A549 (cell line): ENCODE data around the gene ZNF474.

Experiments
- CBX8 ChIP-seq: fragments of 200-600 bp; sonication (generic); IDR thresholded peaks from 2 replicates; pipeline ENCODE4 v1.6.1; 2016
- CTCF ChIP-seq: fragments of >200 bp; sonication (Bioruptor Twin); formaldehyde crosslinking; IDR thresholded peaks from 3 replicates; pipeline ENCODE4 v1.5.1; 2016
- POLR2A ChIP-seq: IDR thresholded peaks from 2 replicates; pipeline ENCODE4 v1.6.1; 2012; ENCODE audit warnings: mild to moderate bottlenecking, low read length
- RAD21 ChIP-seq, 2 experiments: fragments of >200 bp in 1 of 2; sonication (Bioruptor Twin) in 1 of 2; formaldehyde crosslinking in 1 of 2; IDR thresholded peaks in 1 of 2; conservative IDR thresholded peaks in 1 of 2; 2 replicates in 1 of 2; 3 replicates in 1 of 2; pipeline ENCODE4 v1.6.1; 2012 to 2018; ENCODE audit warnings: inconsistent platforms in 1 of 2
- USF2 ChIP-seq: fragments of 450-650 bp; IDR thresholded peaks from 2 replicates; pipeline ENCODE4 v1.6.1; 2014; ENCODE audit warnings: antibody characterized with exemption

- TF ChIP-seq USF2 = no peak
- no peak for TF ChIP-seq CTCF
- no peak for TF ChIP-seq POLR2A
- no peak for TF ChIP-seq CBX8
- no peak for TF ChIP-seq RAD21 (conservative IDR thresholded peaks at IDR 0.05 in 1 of 2, IDR thresholded peaks at IDR 0.05 in 1 of 2)
These were observed 71.1 kb downstream of the ZNF474 start for GRCh38 chr5:122200450-122200849.
